Measurements from ENCODE around the gene OR2C1.

DNA sequence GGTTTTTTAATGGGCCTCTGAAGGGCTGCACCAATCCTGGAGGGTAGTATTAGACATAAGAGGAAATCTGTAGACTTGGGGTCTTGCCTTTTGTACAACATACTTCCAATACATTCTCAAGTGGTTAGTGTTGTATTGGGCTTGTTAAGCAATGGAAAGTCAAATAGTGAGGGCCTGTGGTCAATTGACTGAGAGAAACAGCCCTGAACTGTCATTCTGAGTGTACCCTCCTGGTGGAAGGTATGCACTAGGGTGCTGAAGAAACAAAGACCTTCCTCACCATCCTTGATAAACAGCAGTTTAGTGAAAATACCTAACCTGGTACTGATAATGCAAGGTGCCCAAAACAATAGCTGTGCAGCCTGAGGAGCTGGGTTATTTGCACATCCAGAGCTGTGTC, 22.2 kb downstream of the OR2C1 start:
- TF ChIP-seq, protein P1, sequence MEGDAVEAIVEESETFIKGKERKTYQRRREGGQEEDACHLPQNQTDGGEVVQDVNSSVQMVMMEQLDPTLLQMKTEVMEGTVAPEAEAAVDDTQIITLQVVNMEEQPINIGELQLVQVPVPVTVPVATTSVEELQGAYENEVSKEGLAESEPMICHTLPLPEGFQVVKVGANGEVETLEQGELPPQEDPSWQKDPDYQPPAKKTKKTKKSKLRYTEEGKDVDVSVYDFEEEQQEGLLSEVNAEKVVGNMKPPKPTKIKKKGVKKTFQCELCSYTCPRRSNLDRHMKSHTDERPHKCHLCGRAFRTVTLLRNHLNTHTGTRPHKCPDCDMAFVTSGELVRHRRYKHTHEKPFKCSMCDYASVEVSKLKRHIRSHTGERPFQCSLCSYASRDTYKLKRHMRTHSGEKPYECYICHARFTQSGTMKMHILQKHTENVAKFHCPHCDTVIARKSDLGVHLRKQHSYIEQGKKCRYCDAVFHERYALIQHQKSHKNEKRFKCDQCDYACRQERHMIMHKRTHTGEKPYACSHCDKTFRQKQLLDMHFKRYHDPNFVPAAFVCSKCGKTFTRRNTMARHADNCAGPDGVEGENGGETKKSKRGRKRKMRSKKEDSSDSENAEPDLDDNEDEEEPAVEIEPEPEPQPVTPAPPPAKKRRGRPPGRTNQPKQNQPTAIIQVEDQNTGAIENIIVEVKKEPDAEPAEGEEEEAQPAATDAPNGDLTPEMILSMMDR (IDR thresholded peaks at IDR 0.05; ENCODE audit: low read depth, low read length, poor library complexity, severe bottlenecking), result no peak
- no peak for TF ChIP-seq EZH2phosphoT487 (IDR thresholded peaks at IDR 0.05; ENCODE audit: borderline replicate concordance, low read length)
